MM.1S (cell line): ENCODE data around the gene GSTT4.

Source experiments
- CTCF ChIP-seq: fragments of 300-600 bp; sonication (generic); IDR thresholded peaks from 2 replicates; pipeline ENCODE4 v1.5.1; 2016; ENCODE audit warnings: antibody characterized with exemption, low read length, mixed read lengths
- EZH2 ChIP-seq: fragments of 300-600 bp; sonication (generic); optimal IDR thresholded peaks from 2 replicates; pipeline ENCODE3; 2017; ENCODE audit warnings: low read depth, mild to moderate bottlenecking, antibody characterized with exemption, low read length, mixed read lengths
- EZH2phosphoT487 ChIP-seq: fragments of 300-600 bp; sonication (generic); IDR thresholded peaks from 2 replicates; pipeline ENCODE4 v1.6.1; 2018; ENCODE audit warnings: antibody characterized with exemption, low read length

GRCh38 chr22:24026056-24026455 is 20.8 kb upstream of the GSTT4 start:
- no peak for TF ChIP-seq CTCF
- TF ChIP-seq EZH2 = no peak
- TF ChIP-seq EZH2phosphoT487 = no peak
